Adrenal gland (tissue), 12 donors: ENCODE data around the gene NRSN2. TPM values are rescaled to one million over a fixed set of nuclear protein-coding genes. Genes with fewer than 3 reads are reported as not detected.
A peak's percentile ranks its signal among the peaks of the same experiment; 100 is the strongest.

Experiments used
- DNase-seq, 7 donors: peaks; one replicate each; pipeline ENCODE4 v3.0.0-alpha.2; 2019 to 2020
- H3K27ac ChIP-seq, 5 donors: fragments of 200-600 bp; sonication (generic) in 4 of 5; 1 replicate in 3 of 5; 2 replicates in 2 of 5; pipeline versions ENCODE4 v1.5.1 to v1.8.0; 2016 to 2020; ENCODE audit warnings: mild to moderate bottlenecking in 1 of 5
- H3K27me3 ChIP-seq: fragments of 200-600 bp; 2 replicates; pipeline ENCODE4 v1.8.0; 2021
- H3K36me3 ChIP-seq, 2 donors: fragments of 200-600 bp; replicated peaks in 1 of 2; 1 replicate in 1 of 2; 2 replicates in 1 of 2; pipeline versions ENCODE4 v1.5.1 to v1.8.0; 2018 to 2022
- H3K4me1 ChIP-seq, 2 donors: fragments of 200-600 bp; replicated peaks in 1 of 2; 1 replicate in 1 of 2; 2 replicates in 1 of 2; pipeline versions ENCODE4 v1.5.1 to v1.8.0; 2018 to 2021
- H3K4me3 ChIP-seq, 4 donors: fragments of 200-600 bp; sonication (generic) in 3 of 4; one replicate each; pipeline ENCODE4 v1.5.1; 2016 to 2018
- H3K9me3 ChIP-seq, 3 donors: fragments of 200-600 bp; sonication (generic) in 1 of 3; replicated peaks in 1 of 3; 1 replicate in 2 of 3; 2 replicates in 1 of 3; pipeline versions ENCODE4 v1.5.1 to v1.8.0; 2016 to 2021
- CTCF ChIP-seq, 6 experiments: fragments of 450-650 bp in 4 of 6; fragments of 200-600 bp in 2 of 6; sonication (generic) in 1 of 6; IDR thresholded peaks; 1 replicate in 5 of 6; 2 replicates in 1 of 6; pipeline versions ENCODE4 v1.5.1 to v1.8.0; 2016 to 2021; ENCODE audit warnings: antibody characterized with exemption in 6 of 6, mild to moderate bottlenecking in 2 of 6, moderate library complexity in 1 of 6
- POLR2A ChIP-seq, 2 donors: fragments of 450-650 bp; IDR thresholded peaks; one replicate each; pipeline ENCODE4 v1.6.1; 2017; ENCODE audit warnings: antibody characterized with exemption in 2 of 2, mild to moderate bottlenecking in 2 of 2, moderate library complexity in 1 of 2
- WGBS, 4 donors: extraction: QIAGEN DNeasy Blood & Tissue Kit in 2 of 4; methylation state at CpG; one replicate each; pipeline versions ENCODE4 v1.1.5 to v1.1.7; 2013 to 2017; 5-methylcytosine and 5-hydroxymethylcytosine counted together
- intact Hi-C, 2 donors: fragments of 100-400 bp; cut with DNase I; formaldehyde crosslinking; loops; one replicate each; pipeline versions ENCODE4 v1.14.1 to v1.15.0; 2022 to 2023
- polyA plus RNA-seq, 3 donors: library from polyadenylated mRNA; stranded (reverse); fragments of 200-250 nt in 2 of 3; fragments of 350-450 nt in 1 of 3; fragmentation: Illumina TruSeq in 1 of 3; extraction: RNeasy Lipid Tissue Mini Kit (QIAGEN cat#74804) in 1 of 3; gene quantifications; one replicate each; pipeline ENCODE4 v1.2.3, GENCODE V29; 2013 to 2014
- total RNA-seq, 9 donors: library from RNA; depleted of rRNA in 4 of 9; stranded (reverse); fragments of >200 nt in 4 of 9; fragments of 120-200 nt in 1 of 9; fragmentation: NEBNext Ultra II Directional in 1 of 9; extraction: Animal tissue kit (Norgen Biotek cat#: 25700) in 1 of 9; gene quantifications; one replicate each; pipeline versions ENCODE4 v1.1.0 to v1.2.4, GENCODE V29; 2013 to 2023
- donor health status: healthy with polysubstance abuse.
- donor health status: Bipolar disorder and iron deficiency.
- donor health status: DM: yes; HTN: yes; CAD: no.
- donor health status: DM: no; HTN: no; CAD: no.
- donor health status: DM: no; HTN: no; CAD: no.
- donor health status: DM: yes; HTN: yes; CAD: no.

Gene NRSN2
- total and polyA plus RNA-seq, 12 donors: 33.7 to 263 (median 82.1) TPM

- Histone ChIP-seq H3K36me3 (no peaks in the 10 kb centered on the region), H3K9me3 (no peaks in the 10 kb centered on the region), H3K4me1 (peaks cover 0 to 5% of the 10 kb centered on the region in 2 donors), H3K4me3 (no peak overlapping the region), H3K27ac (no peak overlapping the region), H3K27me3 (no peaks in the 10 kb centered on the region)
- 83 to 93% (median 89%) methylated on average over 6 of the region's 6 CpGs for WGBS, 4 donors
- peak in 1 of 7 donors; percentile 0 for DNase-seq
- TF ChIP-seq POLR2A (IDR thresholded peaks at IDR 0.05) (no peak), CTCF (IDR thresholded peaks at IDR 0.05) (no peak)
- intact Hi-C loops: no loop called here
Observed at GRCh38 chr20:402898-403581, 56.1 kb downstream of the NRSN2 start.

- no peak overlapping the region for H3K4me3 ChIP-seq
- no peaks in the 10 kb centered on the region for H3K9me3 ChIP-seq
- intact Hi-C loops: no loop called here
- H3K27ac ChIP-seq: no peak overlapping the region
- H3K4me1 ChIP-seq: peaks cover 0 to 5% of the 10 kb centered on the region in 2 donors
- TF ChIP-seq CTCF (IDR thresholded peaks at IDR 0.05) (no peak), POLR2A (IDR thresholded peaks at IDR 0.05) (no peak)
- 82 to 99% (median 97%) methylated on average over 3 of the region's 3 CpGs for WGBS, 4 donors
- DNase-seq: peak in 1 of 7 donors; percentile 0
- no peaks in the 10 kb centered on the region for H3K27me3 ChIP-seq
- no peaks in the 10 kb centered on the region for H3K36me3 ChIP-seq
Observed at GRCh38 chr20:403582-403957, 56.7 kb downstream of the NRSN2 start.

DNA sequence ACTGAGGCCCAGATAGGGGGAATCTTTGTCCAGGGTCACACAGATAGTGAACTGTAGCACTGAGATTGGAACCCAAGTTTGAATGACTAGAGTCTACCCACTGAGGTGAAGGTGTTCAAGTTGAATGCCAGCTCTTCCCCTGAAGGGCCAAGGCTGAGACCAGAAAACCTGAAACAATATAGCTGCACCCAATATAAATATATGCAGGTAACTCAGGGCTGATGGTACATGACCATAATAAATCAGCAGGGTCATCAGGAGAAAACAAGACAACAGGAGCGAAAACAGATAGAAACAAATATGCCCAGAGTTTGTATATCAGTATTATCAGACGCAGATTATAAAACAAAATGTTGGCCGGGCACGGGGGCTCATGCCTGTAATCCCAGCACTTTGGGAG is 57.2 kb downstream of the NRSN2 start:
- Histone ChIP-seq H3K4me3 (no peak overlapping the region), H3K27me3 (no peaks in the 10 kb centered on the region), H3K27ac (no peak overlapping the region), H3K36me3 (no peaks in the 10 kb centered on the region), H3K4me1 (peaks cover under 1 to 9% of the 10 kb centered on the region in 2 donors), H3K9me3 (no peaks in the 10 kb centered on the region)
- intact Hi-C loops: no loop called here
- TF ChIP-seq POLR2A (IDR thresholded peaks at IDR 0.05) (no peak), CTCF (IDR thresholded peaks at IDR 0.05) (no peak)
- peak in 1 of 7 donors; percentile 0 for DNase-seq
- 94 to 99% (median 96%) methylated on average over 4 of the region's 4 CpGs for WGBS, 4 donors

Other genes starting within 250 kb of the NRSN2 start
- gene DEFB126, start 204.5 kb upstream of the NRSN2 start, total RNA-seq: not detected
- gene DEFB126, start 204.5 kb upstream of the NRSN2 start, polyA plus RNA-seq: not detected
- not detected for gene DEFB127, start 189.7 kb upstream of the NRSN2 start, total RNA-seq
- gene DEFB127, start 189.7 kb upstream of the NRSN2 start, polyA plus RNA-seq: not detected
- gene DEFB128, start 157.4 kb upstream of the NRSN2 start, total RNA-seq: not detected
- not detected for gene DEFB128, start 157.4 kb upstream of the NRSN2 start, polyA plus RNA-seq
- not detected for gene DEFB129, start 119.9 kb upstream of the NRSN2 start, total RNA-seq
- gene DEFB129, start 119.9 kb upstream of the NRSN2 start, polyA plus RNA-seq: not detected
- gene DEFB132, start 89.4 kb upstream of the NRSN2 start, total RNA-seq: not detected
- under 1 TPM in 1 of 3 donors, not detected in 2; 0.03 TPM for gene DEFB132, start 89.4 kb upstream of the NRSN2 start, polyA plus RNA-seq
- gene C20orf96, start 56.4 kb upstream of the NRSN2 start, total RNA-seq: 10 to 100 TPM in 1 of 9 donors, 1 to 10 TPM in 8; 2.7 to 20.2 (median 6.0) TPM
- 10 to 100 TPM in 1 of 3 donors, 1 to 10 TPM in 2; 5.3 to 13.7 (median 7.6) TPM for gene C20orf96, start 56.4 kb upstream of the NRSN2 start, polyA plus RNA-seq
- gene ZCCHC3, start 49.5 kb upstream of the NRSN2 start, total RNA-seq: 10 to 100 TPM; 14.5 to 29.3 (median 18.2) TPM
- gene ZCCHC3, start 49.5 kb upstream of the NRSN2 start, polyA plus RNA-seq: 10 to 100 TPM; 11.1 to 11.5 (median 11.5) TPM
- gene SOX12, start 21.6 kb upstream of the NRSN2 start, total RNA-seq: 10 to 100 TPM in 6 of 9 donors, 1 to 10 TPM in 3; 4.6 to 38.8 (median 11.5) TPM
- gene SOX12, start 21.6 kb upstream of the NRSN2 start, polyA plus RNA-seq: 10 to 100 TPM in 1 of 3 donors, 1 to 10 TPM in 2; 2.0 to 12.8 (median 5.4) TPM
- 10 to 100 TPM in 4 of 9 donors, 1 to 10 TPM in 5; 2.4 to 39.7 (median 9.4) TPM for gene TRIB3, start 33.6 kb downstream of the NRSN2 start, total RNA-seq
- gene TRIB3, start 33.6 kb downstream of the NRSN2 start, polyA plus RNA-seq: 10 to 100 TPM in 1 of 3 donors, 1 to 10 TPM in 2; 4.3 to 10.8 (median 5.3) TPM
- gene RBCK1, start 61.2 kb downstream of the NRSN2 start, total RNA-seq: 100 to 1,000 TPM in 6 of 9 donors, 10 to 100 TPM in 3; 55.2 to 163 (median 126) TPM
- gene RBCK1, start 61.2 kb downstream of the NRSN2 start, polyA plus RNA-seq: 100 to 1,000 TPM in 2 of 3 donors, 10 to 100 TPM in 1; 82.9 to 339 (median 253) TPM
- gene TBC1D20, start 115.4 kb downstream of the NRSN2 start, total RNA-seq: 10 to 100 TPM; 35.6 to 53.6 (median 44.9) TPM
- gene TBC1D20, start 115.4 kb downstream of the NRSN2 start, polyA plus RNA-seq: 10 to 100 TPM; 23.8 to 38.5 (median 38.2) TPM
- 100 to 1,000 TPM in 5 of 9 donors, 10 to 100 TPM in 4; 61.9 to 146 (median 101) TPM for gene CSNK2A1, start 196.7 kb downstream of the NRSN2 start, total RNA-seq
- gene CSNK2A1, start 196.7 kb downstream of the NRSN2 start, polyA plus RNA-seq: 100 to 1,000 TPM in 1 of 3 donors, 10 to 100 TPM in 2; 18.9 to 192 (median 22.7) TPM